Neural cell (in vitro differentiated cells): ENCODE measurements around the gene TRAF3. TPM values are rescaled to one million over a fixed set of nuclear protein-coding genes. Genes with fewer than 3 reads are reported as not detected.

Experiments
- H2AFZ ChIP-seq: fragments of 200-600, 300-800 bp; sonication (generic), shearing (Covaris generic); 2 replicates; pipeline ENCODE4 v1.6.0; 2014; ENCODE audit warnings: low read depth, mild to moderate bottlenecking, antibody characterized with exemption, low read length, moderate library complexity
- H3F3A ChIP-seq: fragments of 200-600 bp; shearing (Covaris generic); 2 replicates; pipeline ENCODE4 v1.6.1; 2016; ENCODE audit warnings: mild to moderate bottlenecking, moderate library complexity, mixed read lengths, antibody characterized with exemption, low read length; ENCODE audit not compliant: insufficient read depth, poor library complexity, severe bottlenecking
- H3K27ac ChIP-seq: fragments of 200-600, 300-800 bp; sonication (generic), shearing (Covaris generic); 2 replicates; pipeline ENCODE4 v1.5.1; 2014; ENCODE audit warnings: mild to moderate bottlenecking, low read length, moderate library complexity
- H3K27me3 ChIP-seq: fragments of 300-800, 200-600 bp; sonication (generic), shearing (Covaris generic); 2 replicates; pipeline ENCODE4 v1.6.0; 2014; ENCODE audit warnings: mild to moderate bottlenecking, low read depth, low read length, moderate library complexity; ENCODE audit not compliant: insufficient read depth
- H3K36me3 ChIP-seq: fragments of 300-800, 200-600 bp; sonication (generic), shearing (Covaris generic); 2 replicates; pipeline ENCODE4 v1.5.1; 2014; ENCODE audit warnings: mild to moderate bottlenecking, antibody characterized with exemption, low read length, moderate library complexity; ENCODE audit not compliant: insufficient read depth
- H3K4me2 ChIP-seq: fragments of 300-800, 200-600 bp; sonication (generic), shearing (Covaris generic); 2 replicates; pipeline ENCODE4 v1.6.0; 2014; ENCODE audit warnings: mild to moderate bottlenecking, low read length
- H3K4me3 ChIP-seq: fragments of 300-800, 200-600 bp; sonication (generic), shearing (Covaris generic); 2 replicates; pipeline ENCODE4 v1.5.1; 2014; ENCODE audit warnings: mild to moderate bottlenecking, low read length, moderate library complexity
- H3K79me2 ChIP-seq: fragments of 200-600 bp; shearing (Covaris generic); replicated peaks from 2 replicates; pipeline ENCODE4 v1.6.0; 2014; ENCODE audit warnings: mild to moderate bottlenecking, low read length, moderate library complexity; ENCODE audit not compliant: insufficient read depth
- H3K9ac ChIP-seq: fragments of 300-800, 200-600 bp; sonication (generic), shearing (Covaris generic); 2 replicates; pipeline ENCODE4 v1.6.1; 2016; ENCODE audit warnings: mild to moderate bottlenecking, low read length, mixed read lengths
- H3K9me2 ChIP-seq: fragments of 200-600 bp; shearing (Covaris generic); 2 replicates; pipeline ENCODE4 v1.6.1; 2016; ENCODE audit warnings: mild to moderate bottlenecking, low read length, mixed read lengths; ENCODE audit not compliant: insufficient read depth
- H3K9me3 ChIP-seq: fragments of 200-600, 300-800 bp; sonication (generic), shearing (Covaris generic); 2 replicates; pipeline ENCODE4 v1.6.1; 2016; ENCODE audit warnings: mild to moderate bottlenecking, mixed run types, low read length, moderate library complexity, mixed read lengths
- H4K20me1 ChIP-seq: fragments of 200-600 bp; shearing (Covaris generic); 2 replicates; pipeline ENCODE4 v1.6.1; 2016; ENCODE audit warnings: mild to moderate bottlenecking, mixed run types; ENCODE audit not compliant: insufficient read depth
- CTCF ChIP-seq: fragments of 450-650 bp; IDR thresholded peaks from 2 replicates; pipeline ENCODE4 v1.5.1; 2014; ENCODE audit warnings: antibody characterized with exemption, mild to moderate bottlenecking, moderate library complexity; ENCODE audit not compliant: poor library complexity, severe bottlenecking
- EP300 ChIP-seq: fragments of 450-650 bp; conservative IDR thresholded peaks from 2 replicates; pipeline ENCODE4 v1.6.1; 2014; ENCODE audit warnings: antibody characterized with exemption, mild to moderate bottlenecking, moderate library complexity; ENCODE audit not compliant: poor library complexity, severe bottlenecking
- EZH2 ChIP-seq: fragments of 200-600, 300-800 bp; shearing (Covaris generic), sonication (generic); IDR thresholded peaks from 2 replicates; pipeline ENCODE4 v1.6.1; 2014; ENCODE audit warnings: antibody characterized with exemption, low read length, borderline replicate concordance, mild to moderate bottlenecking; ENCODE audit not compliant: insufficient read depth, poor library complexity, severe bottlenecking
- MXI1 ChIP-seq: fragments of 450-650 bp; conservative IDR thresholded peaks from 2 replicates; pipeline ENCODE4 v1.6.1; 2014; ENCODE audit warnings: antibody characterized with exemption, mild to moderate bottlenecking; ENCODE audit not compliant: poor library complexity, severe bottlenecking
- POLR2AphosphoS5 ChIP-seq: IDR thresholded peaks from 2 replicates; pipeline ENCODE4 v1.6.1; 2012
- RAD21 ChIP-seq: fragments of 450-650 bp; conservative IDR thresholded peaks from 2 replicates; pipeline ENCODE4 v1.6.1; 2014; ENCODE audit warnings: antibody characterized with exemption, mild to moderate bottlenecking, moderate library complexity
- SMC3 ChIP-seq: fragments of 450-650 bp; conservative IDR thresholded peaks from 2 replicates; pipeline ENCODE4 v1.6.1; 2014; ENCODE audit warnings: antibody characterized with exemption, mild to moderate bottlenecking, moderate library complexity; ENCODE audit not compliant: poor library complexity
- TAF1 ChIP-seq: IDR thresholded peaks from 2 replicates; pipeline ENCODE4 v1.6.1; 2012; ENCODE audit warnings: low read depth
- polyA plus RNA-seq: library from polyadenylated mRNA; depleted of rRNA; stranded (reverse); fragments of >200 nt; gene quantifications from 2 replicates; pipeline ENCODE4 v1.2.3, GENCODE V29; 2014
- TF ChIP-seq, protein P1 (sequence below): IDR thresholded peaks from 2 replicates; pipeline ENCODE4 v1.6.1; 2012; ENCODE audit warnings: borderline replicate concordance

TRAF3 gene
- polyA plus RNA-seq, 1 donor from 2014 or later, result 13.3 TPM

DNA sequence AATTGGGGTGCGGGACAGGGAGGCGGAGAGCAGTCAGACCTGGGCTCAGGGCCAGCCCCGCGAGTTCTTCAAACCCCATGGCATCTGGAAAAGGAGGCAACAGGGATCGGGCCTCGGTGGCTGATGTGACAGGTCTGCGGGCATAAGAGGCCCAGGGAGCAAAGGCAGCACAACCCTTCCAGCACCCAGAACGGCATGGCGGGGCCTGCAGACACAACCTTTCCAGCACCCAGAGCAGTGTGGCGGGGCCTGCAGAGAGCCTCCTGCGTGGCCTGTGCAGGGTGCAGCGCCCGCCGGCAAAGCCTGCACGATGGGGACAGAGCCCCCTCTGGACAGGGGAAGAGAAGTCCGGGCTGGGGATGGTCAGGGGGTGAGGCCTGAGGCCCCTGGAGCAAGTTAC lies 26.2 kb upstream of the TRAF3 start:
- no peaks in the 10 kb centered on the region for H3F3A ChIP-seq
- H3K36me3 ChIP-seq, result no peaks in the 10 kb centered on the region
- H3K4me3 ChIP-seq, result no peak overlapping the region
- no peak overlapping the region for H3K9ac ChIP-seq
- no peak overlapping the region for H3K27ac ChIP-seq
- H3K79me2 ChIP-seq, result no peaks in the 10 kb centered on the region
- no peak overlapping the region for H3K4me2 ChIP-seq
- no peaks in the 10 kb centered on the region for H4K20me1 ChIP-seq
- no peaks in the 10 kb centered on the region for H3K27me3 ChIP-seq
- H2AFZ ChIP-seq, result no peak overlapping the region
- no peak for TF ChIP-seq RAD21
- TF ChIP-seq SMC3, result no peak
- no peak for TF ChIP-seq EZH2
- TF ChIP-seq POLR2AphosphoS5, result no peak
- H3K9me2 ChIP-seq, result no peaks in the 10 kb centered on the region
- H3K9me3 ChIP-seq, result no peaks in the 10 kb centered on the region

DNA sequence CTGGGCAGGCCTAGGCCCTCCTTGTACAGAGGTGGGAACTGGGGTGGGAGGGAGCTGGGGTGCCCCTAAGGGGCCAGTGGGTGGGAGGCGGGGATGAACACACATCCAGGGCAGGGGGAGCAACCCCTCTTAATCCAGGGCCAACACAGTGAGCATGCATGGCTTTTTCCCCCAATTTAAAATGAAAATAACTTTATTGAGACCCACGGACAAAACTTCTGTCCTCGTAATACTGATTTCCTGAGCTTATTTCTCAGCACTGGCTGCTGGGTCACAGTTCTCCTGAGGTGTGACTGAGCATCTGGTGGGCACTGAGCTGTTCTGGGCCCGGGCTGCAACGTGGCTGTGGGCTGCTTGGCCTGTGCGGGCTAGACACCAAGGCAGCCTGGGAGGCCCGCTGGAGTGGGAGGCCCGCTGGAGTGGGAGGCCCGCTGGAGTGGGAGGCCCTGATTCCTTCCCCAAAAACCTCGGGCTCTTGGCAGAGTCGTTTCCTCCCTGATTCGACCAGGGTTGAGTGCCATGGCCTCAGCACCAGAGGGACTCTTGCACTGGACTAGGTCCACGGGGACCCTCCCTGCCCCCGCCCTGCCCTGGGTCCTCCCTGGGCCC lies 24.9 kb upstream of the TRAF3 start:
- Histone ChIP-seq H3K9me2 (no peaks in the 10 kb centered on the region), H3F3A (no peaks in the 10 kb centered on the region), H2AFZ (no peak overlapping the region), H3K4me2 (no peak overlapping the region), H3K27ac (no peak overlapping the region), H3K4me3 (no peak overlapping the region), H3K36me3 (no peaks in the 10 kb centered on the region), H3K9me3 (no peaks in the 10 kb centered on the region), H4K20me1 (no peaks in the 10 kb centered on the region), H3K79me2 (no peaks in the 10 kb centered on the region), H3K27me3 (no peaks in the 10 kb centered on the region), H3K9ac (no peak overlapping the region)
- TF ChIP-seq EP300, result no peak
- no peak for TF ChIP-seq TAF1
- no peak for TF ChIP-seq SMC3
- no peak for TF ChIP-seq MXI1
- TF ChIP-seq, protein P1, sequence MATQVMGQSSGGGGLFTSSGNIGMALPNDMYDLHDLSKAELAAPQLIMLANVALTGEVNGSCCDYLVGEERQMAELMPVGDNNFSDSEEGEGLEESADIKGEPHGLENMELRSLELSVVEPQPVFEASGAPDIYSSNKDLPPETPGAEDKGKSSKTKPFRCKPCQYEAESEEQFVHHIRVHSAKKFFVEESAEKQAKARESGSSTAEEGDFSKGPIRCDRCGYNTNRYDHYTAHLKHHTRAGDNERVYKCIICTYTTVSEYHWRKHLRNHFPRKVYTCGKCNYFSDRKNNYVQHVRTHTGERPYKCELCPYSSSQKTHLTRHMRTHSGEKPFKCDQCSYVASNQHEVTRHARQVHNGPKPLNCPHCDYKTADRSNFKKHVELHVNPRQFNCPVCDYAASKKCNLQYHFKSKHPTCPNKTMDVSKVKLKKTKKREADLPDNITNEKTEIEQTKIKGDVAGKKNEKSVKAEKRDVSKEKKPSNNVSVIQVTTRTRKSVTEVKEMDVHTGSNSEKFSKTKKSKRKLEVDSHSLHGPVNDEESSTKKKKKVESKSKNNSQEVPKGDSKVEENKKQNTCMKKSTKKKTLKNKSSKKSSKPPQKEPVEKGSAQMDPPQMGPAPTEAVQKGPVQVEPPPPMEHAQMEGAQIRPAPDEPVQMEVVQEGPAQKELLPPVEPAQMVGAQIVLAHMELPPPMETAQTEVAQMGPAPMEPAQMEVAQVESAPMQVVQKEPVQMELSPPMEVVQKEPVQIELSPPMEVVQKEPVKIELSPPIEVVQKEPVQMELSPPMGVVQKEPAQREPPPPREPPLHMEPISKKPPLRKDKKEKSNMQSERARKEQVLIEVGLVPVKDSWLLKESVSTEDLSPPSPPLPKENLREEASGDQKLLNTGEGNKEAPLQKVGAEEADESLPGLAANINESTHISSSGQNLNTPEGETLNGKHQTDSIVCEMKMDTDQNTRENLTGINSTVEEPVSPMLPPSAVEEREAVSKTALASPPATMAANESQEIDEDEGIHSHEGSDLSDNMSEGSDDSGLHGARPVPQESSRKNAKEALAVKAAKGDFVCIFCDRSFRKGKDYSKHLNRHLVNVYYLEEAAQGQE, result no peak
- TF ChIP-seq EZH2, result no peak
- TF ChIP-seq CTCF, result no peak
- TF ChIP-seq POLR2AphosphoS5, result no peak
- no peak for TF ChIP-seq RAD21
